ENCODE data around the gene FAM110D.

FAM110D gene

GRCh38 chr1:26164036-26164860, 5.4 kb downstream of the FAM110D start:
- no peak for DNase-seq (ENCODE audit: low read depth)
- peak overlapping the region; percentile 44 for H3K4me3 ChIP-seq (ENCODE audit: low read length)

GRCh38 chr1:26164861-26165842, 6.3 kb downstream of the FAM110D start:
- H3K4me3 ChIP-seq (ENCODE audit: low read length): no peak overlapping the region
- peak; percentile 3 for TF ChIP-seq CTCF (conservative IDR thresholded peaks at IDR 0.05; ENCODE audit: low read depth, low read length)
- DNase-seq (ENCODE audit: low read depth): no peak

More at GRCh38 chr1:26164036-26164860, 5.4 kb downstream of the FAM110D start:
- peak; percentile 31 for TF ChIP-seq CTCF (conservative IDR thresholded peaks at IDR 0.05; ENCODE audit: low read depth, low read length)

DNA sequence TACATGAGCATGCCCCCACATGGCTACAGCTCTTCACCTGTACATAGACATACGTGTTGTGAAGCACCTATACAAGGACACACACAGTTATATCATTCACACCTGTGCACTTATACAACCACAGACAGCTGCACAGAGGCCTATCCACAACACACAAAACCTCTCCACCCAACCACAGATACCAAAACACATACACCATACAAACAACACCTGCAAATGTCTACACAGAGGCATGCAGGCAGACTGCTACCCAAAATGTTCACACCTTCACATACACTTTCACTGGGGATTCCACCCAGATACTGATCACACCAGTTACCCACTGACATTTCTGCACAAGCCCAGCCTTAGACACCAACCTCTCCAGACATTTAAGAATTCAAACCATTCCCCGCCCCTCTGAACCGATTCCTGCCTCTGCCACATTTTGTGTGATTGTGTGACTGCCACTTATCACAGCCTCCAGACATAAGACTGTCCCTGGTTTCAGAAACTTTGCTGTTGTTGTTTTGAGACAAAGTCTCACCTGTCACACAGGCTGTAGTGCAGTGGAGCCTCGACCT, 7.9 kb downstream of the FAM110D start:
- no peak overlapping the region for H3K4me3 ChIP-seq (ENCODE audit: low read length)
- no peak for DNase-seq (ENCODE audit: low read depth)
- no peak for TF ChIP-seq CTCF (conservative IDR thresholded peaks at IDR 0.05; ENCODE audit: low read depth, low read length)

- DNase-seq (ENCODE audit: low read depth): no peak
- no peak for TF ChIP-seq CTCF (conservative IDR thresholded peaks at IDR 0.05; ENCODE audit: low read depth, low read length)
- H3K4me3 ChIP-seq (ENCODE audit: low read length): peak within 1 kb of the TSS; percentile 74
These were observed 9.7 kb downstream of the FAM110D start, which contains the start of gene C1orf232 for GRCh38 chr1:26168410-26169197. C1orf232 (minus strand) TSS chr1:26168963; CDS start chr1:26168499, 464 bp downstream.

DNA sequence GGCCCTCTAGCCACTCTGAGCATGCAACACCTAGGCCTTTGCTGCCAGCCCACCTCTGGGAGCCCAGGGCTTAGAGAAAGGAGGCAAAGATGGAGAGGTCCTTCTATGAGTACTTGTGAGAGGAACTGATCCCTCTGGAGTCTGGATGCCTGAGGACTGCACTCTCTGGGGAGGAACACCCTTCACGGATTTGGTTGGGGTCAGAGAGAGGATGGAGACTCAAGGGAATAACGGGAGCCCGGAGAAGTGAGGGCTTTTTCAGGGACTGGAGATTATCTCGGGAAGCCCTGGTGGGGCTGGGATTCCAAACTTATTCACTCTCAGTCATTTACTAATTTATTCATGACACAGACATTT, 10.3 kb downstream of the FAM110D start:
- H3K4me3 ChIP-seq (ENCODE audit: low read length): peak overlapping the region; percentile 74
- TF ChIP-seq CTCF (conservative IDR thresholded peaks at IDR 0.05; ENCODE audit: low read depth, low read length): no peak
- DNase-seq (ENCODE audit: low read depth): no peak
